Parathyroid adenoma (tissue), 2 donors: Measurements from ENCODE around the gene USP30.

Source experiments
- H2AFZ ChIP-seq: fragments of 300-600 bp; sonication (generic); one replicate; pipeline ENCODE4 v1.7.0; 2017; ENCODE audit warnings: antibody characterized with exemption, mild to moderate bottlenecking
- H3K27ac ChIP-seq: fragments of 300-600 bp; sonication (generic); one replicate; pipeline ENCODE4 v1.7.0; 2017
- H3K27me3 ChIP-seq: fragments of 300-600 bp; sonication (generic); one replicate; pipeline ENCODE4 v1.7.0; 2017; ENCODE audit warnings: low read length; ENCODE audit not compliant: control insufficient read depth, insufficient read depth
- H3K36me3 ChIP-seq: fragments of 300-600 bp; sonication (generic); one replicate; pipeline ENCODE4 v1.7.0; 2017; ENCODE audit warnings: low read length; ENCODE audit not compliant: control insufficient read depth, insufficient read depth
- H3K4me1 ChIP-seq: fragments of 300-600 bp; sonication (generic); one replicate; pipeline ENCODE4 v1.7.0; 2017; ENCODE audit warnings: control low read depth
- H3K4me2 ChIP-seq: fragments of 300-600 bp; sonication (generic); one replicate; pipeline ENCODE4 v1.7.0; 2017; ENCODE audit warnings: low read length
- H3K4me3 ChIP-seq: fragments of 300-600 bp; sonication (generic); one replicate; pipeline ENCODE4 v1.7.0; 2017; ENCODE audit warnings: low read depth, low read length
- H3K79me2 ChIP-seq: fragments of 300-600 bp; sonication (generic); one replicate; pipeline ENCODE4 v1.7.0; 2017; ENCODE audit warnings: control low read depth
- H3K9ac ChIP-seq: fragments of 300-600 bp; sonication (generic); one replicate; pipeline ENCODE4 v1.7.0; 2017; ENCODE audit warnings: mild to moderate bottlenecking
- H3K9me3 ChIP-seq: fragments of 300-600 bp; sonication (generic); one replicate; pipeline ENCODE4 v1.7.0; 2017; ENCODE audit warnings: low read length; ENCODE audit not compliant: control insufficient read depth
- TF ChIP-seq, protein P1 (sequence below): fragments of 300-600 bp; sonication (generic); IDR thresholded peaks from one replicate; pipeline ENCODE4 v1.7.0; 2017; ENCODE audit warnings: antibody characterized with exemption, mild to moderate bottlenecking
- donor health status: primary hyperparathyroidism.

Gene USP30

DNA sequence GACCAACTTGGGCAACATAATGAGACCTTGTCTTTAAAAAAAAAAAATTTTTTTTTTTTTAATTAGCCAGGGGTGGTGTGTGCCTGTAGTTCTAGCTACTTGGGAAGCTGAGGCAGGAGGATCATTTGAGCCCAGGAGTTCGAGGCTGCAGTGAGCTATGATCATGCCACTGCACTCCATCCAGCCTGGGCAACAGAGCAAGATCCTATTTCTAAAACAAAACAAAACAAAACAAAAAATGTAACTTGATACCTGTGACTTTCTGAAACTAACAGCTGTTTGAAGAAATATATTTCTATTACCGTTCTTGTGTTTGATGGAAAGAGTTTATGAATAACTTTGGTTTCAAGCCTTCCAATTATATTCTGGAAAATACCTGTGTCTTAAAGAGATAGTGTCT, 62.3 kb downstream of the USP30 start:
- Histone ChIP-seq H3K4me1 (peaks cover 63% of the 10 kb centered on the region), H3K27ac (peak overlapping the region; percentile 92)

DNA sequence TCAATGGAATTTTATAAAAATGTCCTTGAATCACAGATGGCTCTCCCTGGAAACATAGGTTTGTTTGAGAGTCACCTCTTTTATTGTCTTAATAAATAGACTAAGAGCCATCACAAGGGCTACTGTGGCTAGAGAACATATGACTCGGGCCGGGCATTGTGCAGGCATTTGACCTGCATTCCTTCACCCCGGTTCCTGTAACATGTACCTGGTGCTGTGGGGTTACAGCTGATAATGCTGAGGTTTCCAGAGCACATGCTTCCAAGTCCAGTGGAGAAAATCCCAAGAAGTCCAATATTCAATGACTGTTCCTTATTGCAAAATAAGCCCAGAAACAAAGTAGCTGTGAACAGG, 63.0 kb downstream of the USP30 start:
- H3K27me3 ChIP-seq = no peaks in the 10 kb centered on the region
- peak overlapping the region; percentile 92 for H3K27ac ChIP-seq
- no peak overlapping the region for H3K9ac ChIP-seq
- H3K36me3 ChIP-seq = no peaks in the 10 kb centered on the region
- H3K79me2 ChIP-seq = peaks cover 15% of the 10 kb centered on the region
- H3K4me3 ChIP-seq = peak overlapping the region; percentile 41
- TF ChIP-seq, protein P1, sequence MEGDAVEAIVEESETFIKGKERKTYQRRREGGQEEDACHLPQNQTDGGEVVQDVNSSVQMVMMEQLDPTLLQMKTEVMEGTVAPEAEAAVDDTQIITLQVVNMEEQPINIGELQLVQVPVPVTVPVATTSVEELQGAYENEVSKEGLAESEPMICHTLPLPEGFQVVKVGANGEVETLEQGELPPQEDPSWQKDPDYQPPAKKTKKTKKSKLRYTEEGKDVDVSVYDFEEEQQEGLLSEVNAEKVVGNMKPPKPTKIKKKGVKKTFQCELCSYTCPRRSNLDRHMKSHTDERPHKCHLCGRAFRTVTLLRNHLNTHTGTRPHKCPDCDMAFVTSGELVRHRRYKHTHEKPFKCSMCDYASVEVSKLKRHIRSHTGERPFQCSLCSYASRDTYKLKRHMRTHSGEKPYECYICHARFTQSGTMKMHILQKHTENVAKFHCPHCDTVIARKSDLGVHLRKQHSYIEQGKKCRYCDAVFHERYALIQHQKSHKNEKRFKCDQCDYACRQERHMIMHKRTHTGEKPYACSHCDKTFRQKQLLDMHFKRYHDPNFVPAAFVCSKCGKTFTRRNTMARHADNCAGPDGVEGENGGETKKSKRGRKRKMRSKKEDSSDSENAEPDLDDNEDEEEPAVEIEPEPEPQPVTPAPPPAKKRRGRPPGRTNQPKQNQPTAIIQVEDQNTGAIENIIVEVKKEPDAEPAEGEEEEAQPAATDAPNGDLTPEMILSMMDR = no peak
- no peak overlapping the region for H2AFZ ChIP-seq
- no peaks in the 10 kb centered on the region for H3K9me3 ChIP-seq
- peak overlapping the region; percentile 72 for H3K4me2 ChIP-seq
- peaks cover 64% of the 10 kb centered on the region for H3K4me1 ChIP-seq

More for the DNA sequence above, 62.3 kb downstream of the USP30 start:
- H3K27me3 ChIP-seq = no peaks in the 10 kb centered on the region
- H2AFZ ChIP-seq = no peak overlapping the region
- H3K9me3 ChIP-seq = no peaks in the 10 kb centered on the region
- peak overlapping the region; percentile 41 for H3K4me3 ChIP-seq
- H3K36me3 ChIP-seq = no peaks in the 10 kb centered on the region
- no peak overlapping the region for H3K9ac ChIP-seq
- H3K4me2 ChIP-seq = peak overlapping the region; percentile 72
- TF ChIP-seq, protein P1 = no peak
- peaks cover 11% of the 10 kb centered on the region for H3K79me2 ChIP-seq

DNA sequence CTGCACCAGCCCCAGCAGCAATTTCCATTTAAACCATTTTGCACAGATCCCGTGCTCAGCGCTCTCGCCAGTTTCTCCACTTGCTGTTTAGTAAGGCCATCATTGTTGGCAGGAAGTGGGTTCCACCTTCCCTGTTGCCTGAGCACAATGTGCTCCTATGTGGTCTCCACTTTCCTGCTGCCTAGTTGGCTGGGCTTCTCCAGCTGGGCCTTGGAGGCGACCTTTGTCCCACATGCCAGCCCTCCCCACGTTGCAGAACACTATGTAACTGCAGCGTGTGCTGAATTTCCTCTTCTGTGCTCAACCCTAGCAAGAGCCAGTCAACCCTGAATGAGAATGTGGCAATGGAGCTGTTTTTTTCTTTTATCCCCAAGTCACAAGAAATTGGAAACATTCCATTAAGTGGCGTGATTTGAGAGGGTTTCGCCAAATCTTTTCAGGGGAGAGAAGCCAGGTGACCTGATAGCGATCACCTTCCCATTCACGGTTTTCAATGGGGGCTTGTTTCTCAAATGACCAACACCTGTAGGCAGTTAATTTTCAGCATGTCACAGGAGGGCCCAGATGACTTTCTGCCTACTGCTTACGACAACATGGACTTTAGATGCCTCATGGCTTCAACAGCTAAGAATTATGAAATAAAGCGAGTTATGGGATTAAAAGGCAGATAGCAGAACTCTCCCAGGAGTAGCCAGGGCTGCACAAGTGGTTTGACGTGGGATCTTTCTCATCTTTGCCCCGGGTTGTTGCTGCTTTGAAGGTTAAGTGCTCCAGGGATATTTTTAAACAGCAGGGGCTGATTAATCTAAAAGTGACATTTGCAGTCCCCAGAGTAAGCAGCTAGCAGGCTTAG, 63.6 kb downstream of the USP30 start, which contains the start of gene ACACB:
Gene ACACB (plus strand): TSS at position 830 of the 853 bp plus-strand sequence. CDS start 22,819 bp downstream, outside the sequence.
- Histone ChIP-seq H3K9me3 (no peaks in the 10 kb centered on the region), H3K27ac (peak within 1 kb of the TSS; percentile 92), H3K4me2 (peak within 1 kb of the TSS; percentile 72), H3K4me3 (peak within 1 kb of the TSS; percentile 41), H3K4me1 (peaks cover 64% of the 10 kb centered on the region), H3K79me2 (peaks cover 20% of the 10 kb centered on the region), H2AFZ (peak within 1 kb of the TSS; percentile 19), H3K9ac (peak within 1 kb of the TSS; percentile 38), H3K36me3 (no peaks in the 10 kb centered on the region), H3K27me3 (no peaks in the 10 kb centered on the region)
- TF ChIP-seq, protein P1 = peak; percentile 6

DNA sequence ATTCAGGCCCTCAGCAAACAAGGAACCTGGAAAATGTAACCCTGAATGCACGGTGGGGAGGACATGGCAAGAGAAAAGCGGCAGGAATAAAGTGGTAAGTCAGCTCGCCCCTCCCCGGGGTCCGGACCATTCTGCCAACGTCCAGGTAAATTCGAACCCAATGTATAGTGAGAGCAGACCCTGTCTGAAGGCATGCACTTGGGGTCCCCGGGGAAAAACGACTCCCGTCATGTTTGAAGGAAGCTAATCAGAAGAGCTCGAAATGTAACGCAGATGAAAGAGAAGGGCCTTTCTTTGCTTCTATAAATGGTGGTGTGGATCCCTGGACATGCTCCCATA, 64.2 kb downstream of the USP30 start:
- no peaks in the 10 kb centered on the region for H3K9me3 ChIP-seq
- H3K9ac ChIP-seq = peak overlapping the region; percentile 38
- H3K27me3 ChIP-seq = no peaks in the 10 kb centered on the region
- peak overlapping the region; percentile 41 for H3K4me3 ChIP-seq
- TF ChIP-seq, protein P1 = no peak
- peak overlapping the region; percentile 92 for H3K27ac ChIP-seq
- H3K4me2 ChIP-seq = peak overlapping the region; percentile 70
- H2AFZ ChIP-seq = peak overlapping the region; percentile 19
- H3K36me3 ChIP-seq = no peaks in the 10 kb centered on the region
- H3K4me1 ChIP-seq = peaks cover 64% of the 10 kb centered on the region
- peaks cover 25% of the 10 kb centered on the region for H3K79me2 ChIP-seq

DNA sequence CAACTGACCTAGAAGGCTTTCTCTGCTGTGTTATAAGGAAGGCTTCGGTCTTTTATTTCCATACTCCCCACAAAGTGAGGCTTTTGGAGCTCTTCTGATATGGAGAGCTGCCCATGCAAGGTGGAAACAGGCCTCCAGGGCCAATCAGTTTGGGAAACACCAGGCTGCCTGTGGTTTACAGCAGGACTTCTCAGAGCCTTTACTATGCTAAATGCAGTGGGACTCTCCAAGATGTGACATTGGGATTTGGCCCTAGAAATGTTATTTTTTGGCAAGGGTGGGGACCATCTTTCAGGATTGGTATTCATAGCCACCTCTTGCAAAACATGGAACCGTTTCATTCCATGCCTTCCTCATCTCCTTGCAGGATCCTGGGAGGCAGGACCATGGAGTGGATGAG, 67.7 kb downstream of the USP30 start:
- Histone ChIP-seq H3K27ac (peak overlapping the region; percentile 92), H3K79me2 (peaks cover 35% of the 10 kb centered on the region), H3K9me3 (no peaks in the 10 kb centered on the region), H3K27me3 (no peaks in the 10 kb centered on the region), H3K4me3 (no peak overlapping the region), H3K4me2 (no peak overlapping the region), H3K36me3 (no peaks in the 10 kb centered on the region), H2AFZ (no peak overlapping the region), H3K9ac (no peak overlapping the region), H3K4me1 (peaks cover 37% of the 10 kb centered on the region)
- TF ChIP-seq, protein P1 = no peak
